Activated CD4-positive, alpha-beta T cell treated with anti-CD3 and anti-CD28 coated beads for 24 hours (primary cell): ENCODE results near the gene PHC3.
"Not testable (repeated sequence)": the region's sequence is repeated elsewhere in the genome, so short reads cannot be mapped to it uniquely, and the experiment has no call there.

Experiments used
- DNase-seq, 2 donors: peaks; one replicate each; pipeline ENCODE4 v3.0.0-alpha.2; 2020; ENCODE audit warnings: low read depth in 2 of 2

The PHC3 gene

GRCh38 chr3:170195759-170196158 is 14.2 kb upstream of the PHC3 start:
- not testable (repeated sequence) for DNase-seq

GRCh38 chr3:170189398-170190256 is 8.1 kb upstream of the PHC3 start:
- no peak for DNase-seq

- DNase-seq = no peak
Measured at GRCh38 chr3:170180079-170180907, 1.2 kb downstream of the PHC3 start.

- DNase-seq = no peak
Measured at GRCh38 chr3:170179432-170179831, 2.1 kb downstream of the PHC3 start.

GRCh38 chr3:170178651-170179050 is 2.9 kb downstream of the PHC3 start:
- DNase-seq = no peak

GRCh38 chr3:170171563-170171962 is 10.0 kb downstream of the PHC3 start:
- no peak for DNase-seq

GRCh38 chr3:170164717-170165116 is 16.8 kb downstream of the PHC3 start:
- no peak for DNase-seq

GRCh38 chr3:170163956-170164645 is 17.4 kb downstream of the PHC3 start:
- DNase-seq = no peak

GRCh38 chr3:170162630-170163029 is 18.9 kb downstream of the PHC3 start:
- no peak for DNase-seq

- DNase-seq = no peak
Measured at GRCh38 chr3:170162052-170162451, 19.5 kb downstream of the PHC3 start.

- DNase-seq = no peak
Measured at GRCh38 chr3:170159933-170160332, 21.6 kb downstream of the PHC3 start.

GRCh38 chr3:170159459-170159858 is 22.1 kb downstream of the PHC3 start:
- no peak for DNase-seq

- no peak for DNase-seq
Measured at GRCh38 chr3:170155604-170156003, 25.9 kb downstream of the PHC3 start.

- no peak for DNase-seq
Measured at GRCh38 chr3:170154569-170155143, 26.9 kb downstream of the PHC3 start.

GRCh38 chr3:170154084-170154483 is 27.4 kb downstream of the PHC3 start:
- no peak for DNase-seq

GRCh38 chr3:170151536-170151935 is 30.0 kb downstream of the PHC3 start:
- DNase-seq = no peak

- no peak for DNase-seq
Measured at GRCh38 chr3:170149016-170149415, 32.5 kb downstream of the PHC3 start.

- DNase-seq = no peak
Measured at GRCh38 chr3:170145278-170145677, 36.3 kb downstream of the PHC3 start.

GRCh38 chr3:170144437-170144843 is 37.1 kb downstream of the PHC3 start:
- no peak for DNase-seq

- DNase-seq = no peak
Measured at GRCh38 chr3:170142373-170142772, 39.2 kb downstream of the PHC3 start.

- no peak for DNase-seq
Measured at GRCh38 chr3:170137986-170138385, 43.5 kb downstream of the PHC3 start.

GRCh38 chr3:170132335-170132734 is 49.2 kb downstream of the PHC3 start:
- DNase-seq = no peak
